Nephron progenitor cell (in vitro differentiated cells): ENCODE measurements around the gene CALML3.

Experiments
- DNase-seq: peaks from one replicate; pipeline ENCODE4 v3.0.0; 2021
- H3K27ac Mint-ChIP-seq: 2 replicates; pipeline ENCODE4 v1.8.0; 2021; ENCODE audit warnings: mild to moderate bottlenecking, moderate library complexity, mixed read lengths
- H3K27me3 Mint-ChIP-seq: 2 replicates; pipeline ENCODE4 v1.8.0; 2021; ENCODE audit warnings: mild to moderate bottlenecking, low read depth, mixed read lengths; ENCODE audit not compliant: poor library complexity
- H3K36me3 Mint-ChIP-seq: 2 replicates; pipeline ENCODE4 v1.8.0; 2021; ENCODE audit warnings: low read depth, mixed read lengths
- H3K4me1 Mint-ChIP-seq: 2 replicates; pipeline ENCODE4 v1.8.0; 2021; ENCODE audit warnings: mixed read lengths
- H3K4me3 Mint-ChIP-seq: 2 replicates; pipeline ENCODE4 v1.8.0; 2021; ENCODE audit warnings: mild to moderate bottlenecking, moderate library complexity, mixed read lengths
- H3K9me3 Mint-ChIP-seq: 2 replicates; pipeline ENCODE4 v1.8.0; 2021; ENCODE audit warnings: mild to moderate bottlenecking, moderate library complexity, mixed read lengths
- TF ChIP-seq, protein P1 (sequence below): fragments of 200-600 bp; sonication (generic); IDR thresholded peaks from 2 replicates; pipeline ENCODE4 v1.5.0; 2021; ENCODE audit warnings: antibody characterized with exemption

Gene CALML3

DNA sequence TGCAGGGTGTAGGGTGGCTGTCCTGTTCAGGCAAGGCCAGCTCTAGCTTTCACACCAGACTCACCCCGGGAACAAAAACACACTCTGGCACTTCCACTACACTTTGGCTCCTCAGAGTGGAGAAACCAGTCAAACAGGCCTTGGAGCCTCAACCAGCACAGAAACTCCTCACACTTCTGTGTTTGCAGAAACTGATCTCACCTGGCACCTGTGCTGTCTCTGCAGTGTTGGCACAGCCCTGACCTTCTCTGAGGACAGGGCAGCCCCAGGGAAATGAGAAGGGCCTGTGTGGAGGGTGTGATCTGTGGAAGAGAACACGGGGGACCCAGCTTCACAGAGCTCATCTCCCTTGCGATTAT lies 21.3 kb upstream of the CALML3 start:
- Mint-ChIP-seq H3K27me3 (peaks cover 4% of the 10 kb centered on the region), H3K36me3 (no peaks in the 10 kb centered on the region), H3K4me3 (no peak overlapping the region), H3K4me1 (peaks cover 11% of the 10 kb centered on the region), H3K27ac (no peak overlapping the region), H3K9me3 (no peaks in the 10 kb centered on the region)
- TF ChIP-seq, protein P1, sequence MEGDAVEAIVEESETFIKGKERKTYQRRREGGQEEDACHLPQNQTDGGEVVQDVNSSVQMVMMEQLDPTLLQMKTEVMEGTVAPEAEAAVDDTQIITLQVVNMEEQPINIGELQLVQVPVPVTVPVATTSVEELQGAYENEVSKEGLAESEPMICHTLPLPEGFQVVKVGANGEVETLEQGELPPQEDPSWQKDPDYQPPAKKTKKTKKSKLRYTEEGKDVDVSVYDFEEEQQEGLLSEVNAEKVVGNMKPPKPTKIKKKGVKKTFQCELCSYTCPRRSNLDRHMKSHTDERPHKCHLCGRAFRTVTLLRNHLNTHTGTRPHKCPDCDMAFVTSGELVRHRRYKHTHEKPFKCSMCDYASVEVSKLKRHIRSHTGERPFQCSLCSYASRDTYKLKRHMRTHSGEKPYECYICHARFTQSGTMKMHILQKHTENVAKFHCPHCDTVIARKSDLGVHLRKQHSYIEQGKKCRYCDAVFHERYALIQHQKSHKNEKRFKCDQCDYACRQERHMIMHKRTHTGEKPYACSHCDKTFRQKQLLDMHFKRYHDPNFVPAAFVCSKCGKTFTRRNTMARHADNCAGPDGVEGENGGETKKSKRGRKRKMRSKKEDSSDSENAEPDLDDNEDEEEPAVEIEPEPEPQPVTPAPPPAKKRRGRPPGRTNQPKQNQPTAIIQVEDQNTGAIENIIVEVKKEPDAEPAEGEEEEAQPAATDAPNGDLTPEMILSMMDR = no peak
- DNase-seq = no peak

DNA sequence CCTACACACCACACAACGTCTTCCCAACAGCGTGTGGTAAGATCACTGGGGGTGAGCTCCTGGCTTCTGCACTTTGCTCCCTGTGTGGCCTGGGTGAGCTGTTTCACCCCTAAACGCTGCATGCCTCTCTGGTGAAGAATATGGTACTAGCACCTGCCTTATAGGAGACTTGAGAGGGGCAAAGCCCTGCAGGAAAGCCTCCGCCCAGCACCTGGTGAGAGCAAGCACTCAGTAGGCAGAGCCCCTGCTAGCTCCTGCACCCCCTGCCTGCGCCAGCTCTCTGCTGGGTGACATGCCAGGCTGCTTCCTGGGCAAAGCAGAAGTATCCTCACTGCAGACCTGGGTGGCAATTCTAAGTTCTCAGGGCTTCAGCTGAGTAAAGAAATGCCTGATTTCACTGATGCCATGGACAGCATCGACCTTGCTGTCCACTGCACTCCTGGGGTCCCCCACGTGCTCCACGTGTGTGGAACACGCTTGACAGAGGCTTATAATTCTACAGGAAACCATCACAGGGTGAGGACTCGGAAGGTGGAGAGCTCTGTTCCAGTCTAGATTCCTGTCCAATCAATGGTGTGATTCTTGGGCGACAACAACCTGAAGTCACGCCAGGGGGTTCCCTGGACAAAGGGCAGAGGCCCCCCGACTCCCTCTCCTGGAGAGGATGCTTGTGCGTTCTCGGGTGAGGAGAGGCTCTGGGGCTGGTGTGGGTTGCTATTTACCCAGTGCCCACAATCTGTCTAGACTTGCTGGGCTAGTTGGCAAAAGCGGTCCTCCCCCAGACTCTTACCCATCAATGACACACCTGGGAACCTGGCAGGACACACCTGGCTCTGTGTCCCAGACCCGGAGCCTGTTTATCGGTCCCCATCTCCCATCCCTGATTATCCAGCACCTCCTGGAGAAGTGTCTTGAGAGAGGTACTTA lies 20.4 kb upstream of the CALML3 start:
- DNase-seq = no peak
- Mint-ChIP-seq H3K4me3 (no peak overlapping the region), H3K4me1 (peaks cover 16% of the 10 kb centered on the region), H3K9me3 (no peaks in the 10 kb centered on the region), H3K36me3 (no peaks in the 10 kb centered on the region), H3K27me3 (peaks cover 4% of the 10 kb centered on the region), H3K27ac (no peak overlapping the region)
- TF ChIP-seq, protein P1 = no peak

DNA sequence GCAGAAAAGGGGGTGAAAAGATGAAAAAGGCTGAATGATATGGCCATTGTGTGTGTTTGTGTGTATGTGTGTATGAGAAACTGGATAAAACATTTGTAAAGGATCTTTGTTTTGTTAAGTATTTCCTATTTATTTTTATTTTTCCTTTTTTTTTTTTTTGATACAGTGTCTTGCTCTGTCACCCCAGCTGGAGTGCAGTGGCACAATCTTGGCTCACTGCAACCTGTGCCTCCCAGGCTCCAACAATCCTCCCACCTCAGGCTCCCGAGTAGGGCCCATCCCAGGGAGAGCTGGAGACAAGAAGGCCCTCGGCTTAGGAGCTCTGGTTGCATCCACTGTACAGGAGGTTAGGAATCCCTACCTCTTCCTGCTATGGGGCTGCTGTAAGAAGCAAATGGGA lies 18.5 kb upstream of the CALML3 start:
- no peak overlapping the region for H3K27ac Mint-ChIP-seq

DNA sequence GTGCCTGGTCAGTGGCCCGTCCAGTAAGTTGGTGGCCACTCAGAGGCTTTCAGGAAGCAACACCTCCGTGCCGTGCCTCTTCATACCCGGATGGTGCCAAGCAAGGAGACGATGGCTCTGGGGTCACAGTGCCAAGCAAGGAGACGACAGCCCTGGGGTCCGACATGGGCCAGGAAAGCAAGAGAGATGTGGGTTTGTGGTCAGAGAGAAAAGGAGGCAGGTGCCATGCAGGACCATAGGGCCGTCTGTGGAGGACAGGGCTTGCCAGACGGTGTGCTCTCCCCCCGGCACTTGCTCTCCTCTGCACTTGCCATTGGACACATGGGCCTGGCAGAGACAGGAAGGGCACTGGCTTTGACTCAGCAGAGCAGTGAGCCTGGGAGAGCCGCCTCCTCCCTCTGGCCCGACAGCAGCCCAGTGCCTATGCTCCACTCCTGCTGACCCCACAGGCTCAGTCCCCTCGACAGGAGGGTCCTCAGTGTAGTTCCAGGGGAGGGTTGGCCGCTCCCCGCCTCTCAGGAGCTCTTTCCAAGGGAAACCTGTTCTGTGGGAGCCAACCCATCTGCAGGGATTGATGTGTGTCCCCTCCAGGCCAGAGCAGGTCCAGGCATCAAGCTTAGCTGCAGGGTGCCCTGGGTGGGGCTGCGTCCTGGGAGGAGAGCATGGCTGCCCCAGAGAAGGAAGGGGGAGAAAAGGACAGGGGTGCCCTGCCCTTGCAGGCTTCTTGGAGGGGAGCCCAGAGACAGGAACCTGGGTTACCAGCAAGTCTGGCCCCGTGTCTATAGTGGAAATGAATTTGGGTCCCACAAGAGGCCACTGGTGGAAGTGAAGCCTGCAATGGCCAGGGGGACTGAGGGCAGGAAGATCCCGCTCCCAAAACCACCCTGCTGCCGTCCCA lies 17.8 kb upstream of the CALML3 start:
- Mint-ChIP-seq H3K27ac (no peak overlapping the region), H3K9me3 (no peaks in the 10 kb centered on the region), H3K4me1 (peaks cover 12% of the 10 kb centered on the region), H3K27me3 (peaks cover 4% of the 10 kb centered on the region), H3K36me3 (no peaks in the 10 kb centered on the region), H3K4me3 (no peak overlapping the region)
- DNase-seq = no peak
- TF ChIP-seq, protein P1 = no peak

More for the DNA sequence above, 18.5 kb upstream of the CALML3 start:
- Mint-ChIP-seq H3K4me3 (no peak overlapping the region), H3K4me1 (peaks cover 11% of the 10 kb centered on the region), H3K9me3 (no peaks in the 10 kb centered on the region), H3K27me3 (peaks cover 4% of the 10 kb centered on the region), H3K36me3 (no peaks in the 10 kb centered on the region)
- TF ChIP-seq, protein P1 = no peak
- DNase-seq = no peak

DNA sequence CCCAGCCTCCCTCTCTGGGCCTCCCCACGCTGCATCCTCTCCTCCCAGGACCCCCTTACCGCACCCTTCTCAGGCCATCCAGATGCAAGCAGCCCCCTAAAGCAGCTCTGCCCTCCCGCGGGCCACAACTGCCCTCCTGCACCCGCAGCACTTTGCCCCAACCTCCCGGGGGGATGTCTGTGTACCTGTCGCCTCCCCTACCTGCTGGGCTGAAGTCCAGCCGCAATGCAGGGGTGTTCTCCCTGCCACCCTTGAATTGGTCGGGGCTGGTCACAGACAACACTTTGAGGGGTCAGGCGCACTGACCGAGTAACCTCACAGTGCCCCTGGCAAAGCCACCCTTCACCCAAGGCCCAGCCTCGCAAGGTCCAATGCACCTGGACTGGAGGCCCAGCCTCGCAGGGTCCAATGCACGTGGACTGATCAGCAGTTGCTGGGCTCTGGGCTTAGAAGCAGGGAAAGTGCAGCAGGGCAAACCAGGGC lies 17.1 kb upstream of the CALML3 start:
- TF ChIP-seq, protein P1 = no peak
- no peak for DNase-seq
- no peaks in the 10 kb centered on the region for H3K36me3 Mint-ChIP-seq
- H3K9me3 Mint-ChIP-seq = no peaks in the 10 kb centered on the region
- no peak overlapping the region for H3K27ac Mint-ChIP-seq
- H3K4me3 Mint-ChIP-seq = no peak overlapping the region
- H3K4me1 Mint-ChIP-seq = peaks cover 17% of the 10 kb centered on the region
- peaks cover 4% of the 10 kb centered on the region for H3K27me3 Mint-ChIP-seq
